Activated T-cell treated with anti-CD3 and anti-CD28 coated beads, Interleukin-2, amount 50 U/mL, for 4 hours (primary cell): ENCODE results near the gene ZNF564. TPM values are rescaled to one million over a fixed set of nuclear protein-coding genes. Genes with fewer than 3 reads are reported as not detected.
"Not testable (repeated sequence)": the region's sequence is repeated elsewhere in the genome, so short reads cannot be mapped to it uniquely, and the experiment has no call there.

Experiments used
- ATAC-seq, 2 donors: fragments of 200-7000 bp; cut with Tn5 transposase; one replicate each; pipeline ENCODE4 v1.10.0; 2021
- DNase-seq: peaks from one replicate; pipeline ENCODE4 v3.0.0-alpha.2; 2020
- H3K27me3 Mint-ChIP-seq: one replicate; pipeline ENCODE4 v1.8.0; 2021; ENCODE audit warnings: low read depth, mixed read lengths
- H3K36me3 Mint-ChIP-seq: one replicate; pipeline ENCODE4 v1.8.0; 2022; ENCODE audit warnings: mixed read lengths; ENCODE audit not compliant: insufficient read depth
- H3K4me1 Mint-ChIP-seq: one replicate; pipeline ENCODE4 v1.8.0; 2021; ENCODE audit warnings: low read depth, mixed read lengths
- H3K4me3 Mint-ChIP-seq: one replicate; pipeline ENCODE4 v1.8.0; 2021; ENCODE audit warnings: mild to moderate bottlenecking, moderate library complexity, mixed read lengths
- H3K9me3 Mint-ChIP-seq: one replicate; pipeline ENCODE4 v1.8.0; 2021; ENCODE audit warnings: mixed read lengths
- total RNA-seq, 3 donors: library from RNA; stranded (reverse); gene quantifications; one replicate each; pipeline ENCODE4 v1.2.1, GENCODE V29; 2021

The ZNF564 gene
- total RNA-seq = 1 to 10 TPM; 2.6 to 5.1 (median 4.9) TPM

- ATAC-seq (peak; percentile 99), DNase-seq (peak; percentile 84)
- Mint-ChIP-seq H3K4me3 (peak within 1 kb of the TSS; percentile 95), H3K36me3 (peaks cover 4% of the 10 kb centered on the region), H3K9me3 (no peaks in the 10 kb centered on the region), H3K4me1 (peaks cover 40% of the 10 kb centered on the region), H3K27me3 (peaks cover 3% of the 10 kb centered on the region)
Observed at GRCh38 chr19:12551060-12551832, at the start of gene ZNF564. Gene ZNF564 (minus strand): TSS chr19:12551482. CDS start chr19:12551332, 150 bp downstream.

DNA sequence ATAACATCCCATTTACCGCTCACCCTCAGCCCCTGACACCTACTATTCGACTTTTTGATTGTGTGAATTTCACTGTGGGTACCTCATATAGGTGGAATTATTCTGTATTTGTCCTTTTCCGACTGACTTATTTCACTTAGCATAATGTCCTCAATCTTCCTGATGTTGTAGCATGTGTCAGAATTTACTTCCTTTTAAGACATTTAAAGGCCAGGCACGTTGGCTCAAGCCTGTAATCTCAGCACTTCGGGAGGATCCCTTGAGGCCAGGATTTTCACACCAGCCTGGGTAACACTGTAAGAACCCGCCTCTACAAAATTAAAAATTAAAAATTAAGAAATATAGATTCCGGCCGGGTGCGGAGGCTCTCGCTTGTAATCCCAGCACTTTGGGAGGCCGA, 46.3 kb upstream of the ZNF564 start:
- Mint-ChIP-seq H3K4me3 (no peak overlapping the region), H3K27me3 (no peaks in the 10 kb centered on the region), H3K4me1 (no peaks in the 10 kb centered on the region), H3K9me3 (no peaks in the 10 kb centered on the region), H3K36me3 (peaks cover 8% of the 10 kb centered on the region)
- ATAC-seq (no peak), DNase-seq (no peak)

GRCh38 chr19:12596927-12597548, 45.8 kb upstream of the ZNF564 start:
- DNase-seq = no peak
- Mint-ChIP-seq H3K4me1 (no peaks in the 10 kb centered on the region), H3K27me3 (no peaks in the 10 kb centered on the region), H3K4me3 (no peak overlapping the region), H3K36me3 (peaks cover 8% of the 10 kb centered on the region), H3K9me3 (no peaks in the 10 kb centered on the region)
- no peak for ATAC-seq

GRCh38 chr19:12596485-12596884, 45.2 kb upstream of the ZNF564 start:
- Mint-ChIP-seq H3K9me3 (no peaks in the 10 kb centered on the region), H3K4me3 (no peak overlapping the region), H3K27me3 (no peaks in the 10 kb centered on the region), H3K36me3 (peaks cover 8% of the 10 kb centered on the region), H3K4me1 (no peaks in the 10 kb centered on the region)
- no peak for ATAC-seq
- no peak for DNase-seq

GRCh38 chr19:12581100-12581499, 29.8 kb upstream of the ZNF564 start:
- Mint-ChIP-seq H3K36me3 (peaks cover 36% of the 10 kb centered on the region), H3K4me3 (no peak overlapping the region), H3K27me3 (no peaks in the 10 kb centered on the region), H3K9me3 (peaks cover 16% of the 10 kb centered on the region), H3K4me1 (no peaks in the 10 kb centered on the region)
- no peak for DNase-seq
- ATAC-seq = no peak

DNA sequence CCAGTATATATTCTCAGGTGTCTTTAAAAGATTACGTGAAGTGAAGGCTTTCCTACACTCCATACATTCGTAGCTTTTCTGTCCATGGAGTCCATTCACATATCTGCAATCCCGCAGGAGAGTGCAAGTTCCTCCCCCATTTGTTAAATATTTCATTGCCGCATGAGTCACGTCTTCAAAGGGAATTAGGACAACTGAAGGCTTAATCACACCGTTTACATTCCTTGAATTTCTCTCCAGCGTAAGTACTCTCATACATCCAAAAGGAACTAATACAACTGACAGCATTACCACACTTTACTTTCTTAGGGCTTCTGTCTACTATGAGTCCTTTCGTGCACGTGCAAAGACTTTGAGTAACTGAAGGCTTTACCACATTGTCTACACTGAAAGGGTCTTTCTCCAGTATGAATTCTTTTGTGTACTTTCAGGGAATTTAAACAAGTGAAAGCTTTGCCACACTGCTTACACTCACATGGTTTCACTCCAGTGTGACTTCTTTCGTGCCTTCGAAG, 29.0 kb upstream of the ZNF564 start:
- no peak for ATAC-seq
- Mint-ChIP-seq H3K36me3 (peaks cover 36% of the 10 kb centered on the region), H3K9me3 (peaks cover 16% of the 10 kb centered on the region), H3K4me1 (peaks cover 2% of the 10 kb centered on the region), H3K4me3 (no peak overlapping the region), H3K27me3 (no peaks in the 10 kb centered on the region)
- DNase-seq = no peak

DNA sequence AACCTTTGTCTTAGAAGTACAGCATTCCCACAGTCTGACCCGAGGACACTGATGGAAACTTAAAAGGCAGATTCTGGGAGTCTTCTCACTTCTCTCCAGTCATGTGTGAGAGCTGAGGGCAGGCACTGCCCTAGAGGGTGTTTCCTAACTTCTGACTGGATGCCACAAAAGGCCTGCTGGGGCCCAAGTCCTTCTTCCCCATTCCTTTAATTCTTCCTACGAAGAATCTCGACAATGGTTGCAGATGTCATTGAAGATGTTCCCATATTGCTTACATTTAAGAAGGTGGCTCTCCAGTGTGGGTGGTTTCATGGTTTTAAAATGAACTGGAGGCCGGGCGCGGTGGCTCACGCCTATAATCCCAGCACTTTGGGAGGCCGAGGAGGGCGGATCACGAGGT, 27.4 kb upstream of the ZNF564 start:
- Mint-ChIP-seq H3K9me3 (peaks cover 16% of the 10 kb centered on the region), H3K27me3 (no peaks in the 10 kb centered on the region), H3K36me3 (peaks cover 36% of the 10 kb centered on the region), H3K4me3 (no peak overlapping the region), H3K4me1 (peaks cover 12% of the 10 kb centered on the region)
- DNase-seq (no peak), ATAC-seq (no peak)

- peaks cover 8% of the 10 kb centered on the region for H3K36me3 Mint-ChIP-seq
Observed at GRCh38 chr19:12574036-12574435, 22.8 kb upstream of the ZNF564 start.

GRCh38 chr19:12567951-12568350, 16.7 kb upstream of the ZNF564 start:
- Mint-ChIP-seq H3K4me3 (no peak overlapping the region), H3K27me3 (no peaks in the 10 kb centered on the region), H3K4me1 (peaks cover 4% of the 10 kb centered on the region), H3K9me3 (no peaks in the 10 kb centered on the region), H3K36me3 (no peaks in the 10 kb centered on the region)
- no peak for DNase-seq
- no peak for ATAC-seq

More at GRCh38 chr19:12574036-12574435, 22.8 kb upstream of the ZNF564 start:
- no peaks in the 10 kb centered on the region for H3K9me3 Mint-ChIP-seq
- ATAC-seq (no peak), DNase-seq (no peak)
- H3K27me3 Mint-ChIP-seq = no peaks in the 10 kb centered on the region
- H3K4me3 Mint-ChIP-seq = no peak overlapping the region
- H3K4me1 Mint-ChIP-seq = peaks cover 12% of the 10 kb centered on the region

DNA sequence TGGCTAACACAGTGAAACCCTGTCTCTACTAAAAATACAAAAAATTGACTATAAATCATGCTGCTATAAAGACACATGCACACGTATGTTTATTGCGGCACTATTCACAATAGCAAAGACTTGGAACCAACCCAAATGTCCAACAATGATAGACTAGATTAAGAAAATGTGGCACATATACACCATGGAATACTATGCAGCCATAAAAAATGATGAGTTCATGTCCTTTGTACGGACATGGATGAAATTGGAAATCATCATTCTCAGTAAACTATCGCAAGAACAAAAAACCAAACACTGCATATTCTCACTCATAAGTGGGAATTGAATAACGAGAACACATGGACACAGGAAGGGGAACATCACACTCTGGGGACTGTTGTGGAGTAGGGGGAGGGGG, 15.1 kb upstream of the ZNF564 start:
- not testable (repeated sequence) for H3K36me3 Mint-ChIP-seq, H3K4me3 Mint-ChIP-seq, H3K27me3 Mint-ChIP-seq, H3K4me1 Mint-ChIP-seq, ATAC-seq, DNase-seq, H3K9me3 Mint-ChIP-seq

DNA sequence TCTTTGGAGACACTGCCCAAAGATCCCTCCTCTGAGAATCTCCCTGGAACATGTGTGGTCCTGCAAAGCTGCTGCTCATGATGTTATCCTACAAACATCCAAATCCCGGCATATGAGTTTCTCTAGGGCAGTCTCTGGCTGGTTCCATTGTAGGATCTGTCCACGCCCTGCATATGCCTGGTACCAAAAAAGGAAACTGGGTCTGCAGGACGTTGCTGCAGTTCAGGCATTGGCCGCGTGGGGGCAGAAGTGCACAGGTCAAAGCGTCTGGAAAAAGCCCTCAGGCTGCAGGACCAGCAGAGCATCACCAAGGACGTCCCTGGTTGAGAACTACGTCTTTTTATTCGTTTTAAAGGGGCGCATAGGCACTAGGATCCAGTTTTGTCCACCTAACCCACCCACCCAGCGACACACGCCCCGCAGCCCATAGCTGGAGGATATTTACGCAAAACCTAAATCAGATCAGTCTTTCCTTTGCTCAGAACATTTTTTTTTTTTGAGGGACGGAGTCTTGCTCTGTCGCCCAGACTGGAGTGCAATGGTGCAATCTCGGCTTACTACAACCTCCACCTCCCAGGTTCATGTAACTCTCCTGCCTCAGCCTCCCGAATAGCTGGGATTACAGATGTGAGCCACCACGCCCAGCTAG, 12.9 kb upstream of the ZNF564 start:
- Mint-ChIP-seq H3K36me3 (no peaks in the 10 kb centered on the region), H3K9me3 (no peaks in the 10 kb centered on the region), H3K27me3 (no peaks in the 10 kb centered on the region), H3K4me1 (peaks cover 4% of the 10 kb centered on the region), H3K4me3 (no peak overlapping the region)
- ATAC-seq = peak; percentile 93 to 97
- DNase-seq = peak; percentile 94

GRCh38 chr19:12555456-12555930, 4.2 kb upstream of the ZNF564 start:
- Mint-ChIP-seq H3K27me3 (peaks cover 3% of the 10 kb centered on the region), H3K4me3 (no peak overlapping the region), H3K4me1 (peaks cover 14% of the 10 kb centered on the region), H3K9me3 (no peaks in the 10 kb centered on the region), H3K36me3 (no peaks in the 10 kb centered on the region)
- no peak for DNase-seq
- no peak for ATAC-seq

- Mint-ChIP-seq H3K4me1 (peaks cover 59% of the 10 kb centered on the region), H3K36me3 (peaks cover 18% of the 10 kb centered on the region)
Observed at GRCh38 chr19:12546903-12547302, 4.4 kb downstream of the ZNF564 start.

DNA sequence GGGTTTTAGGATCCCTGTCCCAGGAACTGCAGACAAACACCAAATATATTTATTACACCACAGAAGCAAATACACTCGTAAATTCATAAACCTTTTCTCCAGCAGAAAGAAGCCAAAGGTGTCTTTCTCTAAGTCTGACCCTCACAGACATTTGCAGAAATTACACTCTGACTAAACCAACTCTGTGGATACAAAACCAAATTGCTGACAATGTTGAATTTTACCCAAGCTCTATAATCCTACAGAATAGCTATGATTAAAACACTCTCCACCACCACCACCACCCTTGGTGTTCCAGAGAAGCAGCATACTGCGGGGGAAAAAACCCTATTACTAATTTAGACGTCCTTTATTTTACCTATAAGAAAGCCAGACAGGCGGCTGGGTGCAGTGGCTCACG, 5.2 kb downstream of the ZNF564 start:
- no peaks in the 10 kb centered on the region for H3K9me3 Mint-ChIP-seq
- no peak for ATAC-seq
- DNase-seq = no peak
- no peaks in the 10 kb centered on the region for H3K27me3 Mint-ChIP-seq
- H3K4me3 Mint-ChIP-seq = no peak overlapping the region
- H3K4me1 Mint-ChIP-seq = peaks cover 54% of the 10 kb centered on the region
- peaks cover 18% of the 10 kb centered on the region for H3K36me3 Mint-ChIP-seq

More at GRCh38 chr19:12546903-12547302, 4.4 kb downstream of the ZNF564 start:
- no peak overlapping the region for H3K4me3 Mint-ChIP-seq
- ATAC-seq = no peak
- no peaks in the 10 kb centered on the region for H3K9me3 Mint-ChIP-seq
- H3K27me3 Mint-ChIP-seq = no peaks in the 10 kb centered on the region
- no peak for DNase-seq
